Measurements from ENCODE around the gene METTL17.

DNA sequence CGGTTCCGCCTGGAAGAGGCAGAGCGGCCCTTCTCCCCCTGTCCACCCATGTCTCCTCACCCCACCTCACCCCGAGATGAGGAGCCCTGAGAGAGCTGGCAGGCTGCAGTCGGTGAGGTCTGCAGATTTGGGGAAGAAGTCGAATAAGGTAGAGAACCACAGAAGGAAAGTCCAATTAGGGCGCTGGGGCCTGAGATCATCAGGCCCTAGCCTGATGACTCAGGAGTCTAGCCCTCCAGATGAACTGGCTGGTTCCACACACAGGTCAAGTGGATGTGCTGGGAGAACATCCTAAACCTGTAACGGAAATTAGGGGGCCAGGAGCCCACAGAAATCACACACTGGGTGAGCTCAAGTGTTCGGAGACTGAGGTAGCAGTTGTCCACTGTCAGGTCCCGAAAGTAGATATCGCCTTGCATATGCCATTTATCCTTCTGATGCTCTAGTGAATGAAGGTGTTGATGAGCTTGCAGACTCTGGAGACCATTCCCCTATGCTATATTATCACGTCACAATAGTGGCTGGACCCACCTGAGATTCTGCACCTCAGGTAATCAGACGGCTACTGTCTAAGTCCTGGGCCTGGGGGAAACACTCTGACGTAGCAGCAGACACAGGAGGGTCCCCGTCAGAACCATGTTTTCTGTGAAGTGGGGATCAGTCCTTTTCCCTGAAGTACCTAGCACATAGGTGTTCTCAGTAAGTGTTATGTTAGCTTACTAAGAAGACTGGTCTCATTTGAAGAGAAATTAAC is 886 bp upstream of the METTL17 start:
- TF ChIP-seq, protein P1, sequence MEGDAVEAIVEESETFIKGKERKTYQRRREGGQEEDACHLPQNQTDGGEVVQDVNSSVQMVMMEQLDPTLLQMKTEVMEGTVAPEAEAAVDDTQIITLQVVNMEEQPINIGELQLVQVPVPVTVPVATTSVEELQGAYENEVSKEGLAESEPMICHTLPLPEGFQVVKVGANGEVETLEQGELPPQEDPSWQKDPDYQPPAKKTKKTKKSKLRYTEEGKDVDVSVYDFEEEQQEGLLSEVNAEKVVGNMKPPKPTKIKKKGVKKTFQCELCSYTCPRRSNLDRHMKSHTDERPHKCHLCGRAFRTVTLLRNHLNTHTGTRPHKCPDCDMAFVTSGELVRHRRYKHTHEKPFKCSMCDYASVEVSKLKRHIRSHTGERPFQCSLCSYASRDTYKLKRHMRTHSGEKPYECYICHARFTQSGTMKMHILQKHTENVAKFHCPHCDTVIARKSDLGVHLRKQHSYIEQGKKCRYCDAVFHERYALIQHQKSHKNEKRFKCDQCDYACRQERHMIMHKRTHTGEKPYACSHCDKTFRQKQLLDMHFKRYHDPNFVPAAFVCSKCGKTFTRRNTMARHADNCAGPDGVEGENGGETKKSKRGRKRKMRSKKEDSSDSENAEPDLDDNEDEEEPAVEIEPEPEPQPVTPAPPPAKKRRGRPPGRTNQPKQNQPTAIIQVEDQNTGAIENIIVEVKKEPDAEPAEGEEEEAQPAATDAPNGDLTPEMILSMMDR (IDR thresholded peaks at IDR 0.05 in 2 of 3, conservative IDR thresholded peaks at IDR 0.05 in 1 of 3; ENCODE audit: insufficient read depth in 2 of 3, low read depth in 1 of 3, low read length in 3 of 3) = no peak
- no peak for TF ChIP-seq MTF1 (CRISPR knock-in tag; IDR thresholded peaks at IDR 0.05; ENCODE audit: borderline replicate concordance)
- TF ChIP-seq, protein P2, sequence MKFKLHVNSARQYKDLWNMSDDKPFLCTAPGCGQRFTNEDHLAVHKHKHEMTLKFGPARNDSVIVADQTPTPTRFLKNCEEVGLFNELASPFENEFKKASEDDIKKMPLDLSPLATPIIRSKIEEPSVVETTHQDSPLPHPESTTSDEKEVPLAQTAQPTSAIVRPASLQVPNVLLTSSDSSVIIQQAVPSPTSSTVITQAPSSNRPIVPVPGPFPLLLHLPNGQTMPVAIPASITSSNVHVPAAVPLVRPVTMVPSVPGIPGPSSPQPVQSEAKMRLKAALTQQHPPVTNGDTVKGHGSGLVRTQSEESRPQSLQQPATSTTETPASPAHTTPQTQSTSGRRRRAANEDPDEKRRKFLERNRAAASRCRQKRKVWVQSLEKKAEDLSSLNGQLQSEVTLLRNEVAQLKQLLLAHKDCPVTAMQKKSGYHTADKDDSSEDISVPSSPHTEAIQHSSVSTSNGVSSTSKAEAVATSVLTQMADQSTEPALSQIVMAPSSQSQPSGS (CRISPR knock-in tag; IDR thresholded peaks at IDR 0.05) = no peak
- TF ChIP-seq, protein P3, sequence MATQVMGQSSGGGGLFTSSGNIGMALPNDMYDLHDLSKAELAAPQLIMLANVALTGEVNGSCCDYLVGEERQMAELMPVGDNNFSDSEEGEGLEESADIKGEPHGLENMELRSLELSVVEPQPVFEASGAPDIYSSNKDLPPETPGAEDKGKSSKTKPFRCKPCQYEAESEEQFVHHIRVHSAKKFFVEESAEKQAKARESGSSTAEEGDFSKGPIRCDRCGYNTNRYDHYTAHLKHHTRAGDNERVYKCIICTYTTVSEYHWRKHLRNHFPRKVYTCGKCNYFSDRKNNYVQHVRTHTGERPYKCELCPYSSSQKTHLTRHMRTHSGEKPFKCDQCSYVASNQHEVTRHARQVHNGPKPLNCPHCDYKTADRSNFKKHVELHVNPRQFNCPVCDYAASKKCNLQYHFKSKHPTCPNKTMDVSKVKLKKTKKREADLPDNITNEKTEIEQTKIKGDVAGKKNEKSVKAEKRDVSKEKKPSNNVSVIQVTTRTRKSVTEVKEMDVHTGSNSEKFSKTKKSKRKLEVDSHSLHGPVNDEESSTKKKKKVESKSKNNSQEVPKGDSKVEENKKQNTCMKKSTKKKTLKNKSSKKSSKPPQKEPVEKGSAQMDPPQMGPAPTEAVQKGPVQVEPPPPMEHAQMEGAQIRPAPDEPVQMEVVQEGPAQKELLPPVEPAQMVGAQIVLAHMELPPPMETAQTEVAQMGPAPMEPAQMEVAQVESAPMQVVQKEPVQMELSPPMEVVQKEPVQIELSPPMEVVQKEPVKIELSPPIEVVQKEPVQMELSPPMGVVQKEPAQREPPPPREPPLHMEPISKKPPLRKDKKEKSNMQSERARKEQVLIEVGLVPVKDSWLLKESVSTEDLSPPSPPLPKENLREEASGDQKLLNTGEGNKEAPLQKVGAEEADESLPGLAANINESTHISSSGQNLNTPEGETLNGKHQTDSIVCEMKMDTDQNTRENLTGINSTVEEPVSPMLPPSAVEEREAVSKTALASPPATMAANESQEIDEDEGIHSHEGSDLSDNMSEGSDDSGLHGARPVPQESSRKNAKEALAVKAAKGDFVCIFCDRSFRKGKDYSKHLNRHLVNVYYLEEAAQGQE (IDR thresholded peaks at IDR 0.05; ENCODE audit: borderline replicate concordance) = no peak
- TF ChIP-seq, protein P3 (CRISPR knock-in tag; IDR thresholded peaks at IDR 0.05; ENCODE audit: low read depth) = no peak
- TF ChIP-seq, protein P4, sequence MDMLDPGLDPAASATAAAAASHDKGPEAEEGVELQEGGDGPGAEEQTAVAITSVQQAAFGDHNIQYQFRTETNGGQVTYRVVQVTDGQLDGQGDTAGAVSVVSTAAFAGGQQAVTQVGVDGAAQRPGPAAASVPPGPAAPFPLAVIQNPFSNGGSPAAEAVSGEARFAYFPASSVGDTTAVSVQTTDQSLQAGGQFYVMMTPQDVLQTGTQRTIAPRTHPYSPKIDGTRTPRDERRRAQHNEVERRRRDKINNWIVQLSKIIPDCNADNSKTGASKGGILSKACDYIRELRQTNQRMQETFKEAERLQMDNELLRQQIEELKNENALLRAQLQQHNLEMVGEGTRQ (CRISPR knock-in tag; IDR thresholded peaks at IDR 0.05) = no peak
- no peak for TF ChIP-seq NFE2L1 (tag; IDR thresholded peaks at IDR 0.05; ENCODE audit: borderline replicate concordance, low read depth)
- no peak for TF ChIP-seq EZH2 (IDR thresholded peaks at IDR 0.05; ENCODE audit: borderline replicate concordance, low read depth, low read length)
- TF ChIP-seq, protein P5, sequence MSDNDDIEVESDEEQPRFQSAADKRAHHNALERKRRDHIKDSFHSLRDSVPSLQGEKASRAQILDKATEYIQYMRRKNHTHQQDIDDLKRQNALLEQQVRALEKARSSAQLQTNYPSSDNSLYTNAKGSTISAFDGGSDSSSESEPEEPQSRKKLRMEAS (CRISPR knock-in tag; IDR thresholded peaks at IDR 0.05) = no peak
- TF ChIP-seq SPI1 (IDR thresholded peaks at IDR 0.05; ENCODE audit: borderline replicate concordance, low read depth, low read length) = no peak

Data from K562 (cell line).